Sigmoid colon (tissue), 7 donors: ENCODE results near the gene LAMTOR3. TPM values are rescaled to one million over a fixed set of nuclear protein-coding genes. Genes with fewer than 3 reads are reported as not detected.

Experiments used
- DNase-seq: peaks from one replicate; pipeline ENCODE4 v3.0.0-alpha.2; 2019
- H3K27ac ChIP-seq, 4 donors: fragments of 200-600 bp; sonication (generic); one replicate each; pipeline ENCODE4 v1.5.1; 2016 to 2019; ENCODE audit warnings: mild to moderate bottlenecking in 1 of 4
- H3K27me3 ChIP-seq, 3 donors: fragments of 200-600 bp; sonication (generic); one replicate each; pipeline ENCODE4 v1.5.1; 2019; ENCODE audit warnings: mild to moderate bottlenecking in 1 of 3
- H3K36me3 ChIP-seq, 4 donors: fragments of 200-600 bp; sonication (generic); one replicate each; pipeline ENCODE4 v1.5.1; 2016 to 2019
- H3K4me1 ChIP-seq, 4 donors: fragments of 200-600 bp; sonication (generic); one replicate each; pipeline ENCODE4 v1.5.1; 2017 to 2019
- H3K4me3 ChIP-seq, 4 donors: fragments of 200-600 bp; sonication (generic); one replicate each; pipeline ENCODE4 v1.5.1; 2017 to 2019; ENCODE audit warnings: mild to moderate bottlenecking in 2 of 4, moderate library complexity in 1 of 4
- H3K9me3 ChIP-seq, 4 donors: fragments of 200-600 bp in 3 of 4; sonication (generic) in 3 of 4; one replicate each; pipeline versions ENCODE4 v1.5.1 to v1.6.1; 2013 to 2019
- EP300 ChIP-seq, 4 donors: sonication (generic); formaldehyde crosslinking; IDR thresholded peaks; one replicate each; pipeline ENCODE4 v1.6.1; 2017; ENCODE audit warnings: antibody characterized with exemption in 4 of 4
- POLR2A ChIP-seq, 2 donors: fragments of 450-650 bp; IDR thresholded peaks; one replicate each; pipeline ENCODE4 v1.6.1; 2016; ENCODE audit warnings: antibody characterized with exemption in 2 of 2, mild to moderate bottlenecking in 2 of 2, moderate library complexity in 2 of 2
- POLR2AphosphoS5 ChIP-seq, 4 donors: sonication (generic); formaldehyde crosslinking; IDR thresholded peaks; one replicate each; pipeline ENCODE4 v1.6.1; 2017; ENCODE audit warnings: antibody characterized with exemption in 4 of 4
- WGBS, 2 donors: extraction: QIAGEN DNeasy Blood & Tissue Kit; methylation state at CpG; one replicate each; pipeline ENCODE4 v1.1.7; 2013; 5-methylcytosine and 5-hydroxymethylcytosine counted together
- intact Hi-C: fragments of 100-400 bp; cut with DNase I; formaldehyde crosslinking; loops from one replicate; pipeline ENCODE4 v1.15.1; 2023
- polyA plus RNA-seq, 3 donors: library from polyadenylated mRNA; stranded (reverse); fragments of 200-250 nt; gene quantifications; one replicate each; pipeline ENCODE4 v1.2.3, GENCODE V29; 2013
- total RNA-seq, 4 donors: library from RNA; depleted of rRNA; stranded (reverse); fragments of >200 nt; gene quantifications; one replicate each; pipeline ENCODE4 v1.1.0, GENCODE V29; 2016
- TF ChIP-seq, protein P1 (sequence below), 4 experiments: fragments of 450-650 bp in 3 of 4; fragments of 200-600 bp in 1 of 4; IDR thresholded peaks; one replicate each; pipeline ENCODE4 v1.5.1; 2016 to 2019; ENCODE audit warnings: antibody characterized with exemption in 4 of 4, mild to moderate bottlenecking in 3 of 4, moderate library complexity in 2 of 4
- donor health status: healthy with polysubstance abuse.
- donor health status: Bipolar disorder and iron deficiency.
- donor health status: healthy.

Gene LAMTOR3
- total and polyA plus RNA-seq, 7 donors = 36.6 to 201 (median 74.6) TPM

DNA sequence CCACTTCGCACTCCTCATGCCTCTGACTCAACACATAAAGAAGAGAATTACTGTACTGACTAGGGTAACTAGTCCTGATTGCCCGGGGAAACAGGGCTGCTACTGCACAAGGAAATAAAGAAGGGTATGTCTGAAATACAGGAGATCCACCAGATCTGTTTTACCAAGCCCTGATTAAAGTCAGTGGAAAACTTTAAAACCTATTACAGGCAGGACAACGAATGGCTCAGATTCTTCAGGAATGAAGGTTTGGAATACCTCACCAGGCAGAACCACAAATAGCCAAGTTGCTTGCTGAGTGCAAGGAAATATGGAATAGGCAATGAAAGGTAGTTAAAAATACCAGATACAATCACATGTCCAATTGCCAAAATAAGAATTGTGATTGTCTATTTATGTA lies 17.3 kb downstream of the LAMTOR3 start:
- DNase-seq = no peak
- H3K36me3 ChIP-seq = peaks cover 14 to 46% (median 29%) of the 10 kb centered on the region in 4 donors

DNA sequence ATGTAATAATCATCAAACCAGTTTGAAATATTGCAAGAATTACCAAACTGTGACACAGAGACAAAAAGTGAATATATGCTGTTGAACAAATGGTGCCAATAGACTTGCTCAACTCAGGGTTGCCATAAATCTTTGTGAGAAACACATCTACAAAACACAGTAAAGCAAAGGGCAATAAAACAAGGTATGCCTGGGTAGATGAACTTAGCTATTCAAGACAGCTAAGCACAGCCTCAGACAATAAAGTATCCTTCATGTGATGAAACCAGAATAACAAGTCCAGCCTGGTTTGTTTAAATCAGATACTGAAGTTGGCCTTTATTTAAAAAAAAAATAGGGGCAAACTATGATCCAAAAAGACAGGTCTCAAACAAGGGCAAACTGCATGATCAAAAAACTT lies 19.2 kb downstream of the LAMTOR3 start:
- Histone ChIP-seq H3K27ac (peak overlapping the region in 3 of 4 donors; percentile 60 to 68 (median 60)), H3K27me3 (no peaks in the 10 kb centered on the region), H3K9me3 (no peaks in the 10 kb centered on the region), H3K36me3 (peaks cover 5 to 27% (median 13%) of the 10 kb centered on the region in 4 donors), H3K4me1 (peaks cover 0 to 41% (median 26%) of the 10 kb centered on the region in 4 donors), H3K4me3 (no peak overlapping the region)
- intact Hi-C loops = no loop called here
- TF ChIP-seq POLR2A (IDR thresholded peaks at IDR 0.05) (no peak), EP300 (IDR thresholded peaks at IDR 0.05) (no peak), POLR2AphosphoS5 (IDR thresholded peaks at IDR 0.05) (peak in 3 of 4 donors; percentile 16 to 69 (median 47))
- TF ChIP-seq, protein P1, sequence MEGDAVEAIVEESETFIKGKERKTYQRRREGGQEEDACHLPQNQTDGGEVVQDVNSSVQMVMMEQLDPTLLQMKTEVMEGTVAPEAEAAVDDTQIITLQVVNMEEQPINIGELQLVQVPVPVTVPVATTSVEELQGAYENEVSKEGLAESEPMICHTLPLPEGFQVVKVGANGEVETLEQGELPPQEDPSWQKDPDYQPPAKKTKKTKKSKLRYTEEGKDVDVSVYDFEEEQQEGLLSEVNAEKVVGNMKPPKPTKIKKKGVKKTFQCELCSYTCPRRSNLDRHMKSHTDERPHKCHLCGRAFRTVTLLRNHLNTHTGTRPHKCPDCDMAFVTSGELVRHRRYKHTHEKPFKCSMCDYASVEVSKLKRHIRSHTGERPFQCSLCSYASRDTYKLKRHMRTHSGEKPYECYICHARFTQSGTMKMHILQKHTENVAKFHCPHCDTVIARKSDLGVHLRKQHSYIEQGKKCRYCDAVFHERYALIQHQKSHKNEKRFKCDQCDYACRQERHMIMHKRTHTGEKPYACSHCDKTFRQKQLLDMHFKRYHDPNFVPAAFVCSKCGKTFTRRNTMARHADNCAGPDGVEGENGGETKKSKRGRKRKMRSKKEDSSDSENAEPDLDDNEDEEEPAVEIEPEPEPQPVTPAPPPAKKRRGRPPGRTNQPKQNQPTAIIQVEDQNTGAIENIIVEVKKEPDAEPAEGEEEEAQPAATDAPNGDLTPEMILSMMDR (IDR thresholded peaks at IDR 0.05) = no peak
- no peak for DNase-seq

More for the DNA sequence above, 17.3 kb downstream of the LAMTOR3 start:
- intact Hi-C loops = no loop called here
- no peaks in the 10 kb centered on the region for H3K27me3 ChIP-seq
- H3K4me1 ChIP-seq = peaks cover 0 to 39% (median 26%) of the 10 kb centered on the region in 4 donors
- TF ChIP-seq, protein P1 (IDR thresholded peaks at IDR 0.05) = no peak
- no peak for TF ChIP-seq EP300 (IDR thresholded peaks at IDR 0.05)
- TF ChIP-seq POLR2AphosphoS5 (IDR thresholded peaks at IDR 0.05) = no peak
- TF ChIP-seq POLR2A (IDR thresholded peaks at IDR 0.05) = no peak
- WGBS, 2 donors = 92 to 93% methylated on average over 3 of the region's 3 CpGs
- H3K9me3 ChIP-seq = no peaks in the 10 kb centered on the region
- H3K27ac ChIP-seq = peak overlapping the region; percentile 47 to 72 (median 64)
- H3K4me3 ChIP-seq = no peak overlapping the region

DNA sequence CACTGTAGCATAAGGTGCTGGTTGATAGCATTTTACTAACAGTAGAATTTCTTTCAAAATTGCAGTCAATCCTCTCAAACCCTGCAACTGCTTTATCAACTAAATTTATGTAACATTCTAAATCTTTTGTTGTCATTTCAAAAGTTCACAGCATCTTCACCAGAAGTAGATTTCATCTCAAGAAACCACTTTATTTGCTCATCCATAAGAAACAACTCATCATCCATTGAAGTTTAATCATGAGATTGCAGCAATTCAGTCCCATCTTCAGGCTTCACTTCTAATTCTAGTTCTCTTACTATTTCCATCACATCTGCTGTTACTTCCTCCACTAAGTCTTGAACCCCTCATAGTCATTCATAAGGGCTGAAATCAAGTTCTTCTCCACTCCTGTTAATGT lies 21.7 kb downstream of the LAMTOR3 start:
- DNase-seq = no peak
- intact Hi-C loops = no loop called here
- H3K27ac ChIP-seq = no peak overlapping the region
- H3K9me3 ChIP-seq = no peaks in the 10 kb centered on the region
- H3K4me1 ChIP-seq = peaks cover 0 to 51% (median 39%) of the 10 kb centered on the region in 4 donors
- H3K27me3 ChIP-seq = no peaks in the 10 kb centered on the region
- peaks cover 0 to 2% (median 0%) of the 10 kb centered on the region in 4 donors for H3K36me3 ChIP-seq
- H3K4me3 ChIP-seq = no peak overlapping the region
- TF ChIP-seq POLR2A (IDR thresholded peaks at IDR 0.05) (no peak), EP300 (IDR thresholded peaks at IDR 0.05) (no peak), POLR2AphosphoS5 (IDR thresholded peaks at IDR 0.05) (no peak)
- TF ChIP-seq, protein P1 (IDR thresholded peaks at IDR 0.05) = no peak

DNA sequence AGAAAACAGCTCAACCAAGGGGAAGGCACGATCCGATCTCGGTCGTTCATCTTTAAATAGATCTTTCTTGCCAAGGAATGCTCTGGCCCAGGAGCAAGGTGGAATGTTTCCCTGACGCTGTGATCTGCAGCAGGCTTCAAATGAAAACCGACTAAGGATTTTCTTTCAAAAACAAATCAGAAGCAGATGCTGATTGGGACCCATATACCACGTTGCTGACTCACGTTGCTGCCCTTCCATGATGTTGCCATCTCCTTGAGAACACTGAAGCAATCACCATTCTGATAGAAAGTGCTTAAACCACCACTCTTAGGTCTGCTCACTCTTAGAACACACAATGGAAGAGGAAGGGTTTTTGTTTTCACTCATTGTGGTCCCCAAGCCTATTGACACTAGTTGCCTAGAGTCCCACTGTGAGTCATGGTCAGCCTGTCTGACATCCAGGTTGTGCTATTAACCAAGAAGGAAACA lies 26.1 kb downstream of the LAMTOR3 start:
- no peak for DNase-seq
- Histone ChIP-seq H3K27ac (peak overlapping the region; percentile 63 to 76 (median 68)), H3K9me3 (no peaks in the 10 kb centered on the region), H3K27me3 (no peaks in the 10 kb centered on the region), H3K4me3 (no peak overlapping the region), H3K4me1 (peaks cover 0 to 51% (median 35%) of the 10 kb centered on the region in 4 donors), H3K36me3 (no peaks in the 10 kb centered on the region)
- 82 to 87% methylated on average over 8 of the region's 8 CpGs for WGBS, 2 donors
- intact Hi-C loops = loop anchor here (2.0 to 5.0 kb wide), 3 partner anchors 146 to 301 kb away; no protein-coding TSS in a partner anchor
- TF ChIP-seq POLR2AphosphoS5 (IDR thresholded peaks at IDR 0.05) (peak in 3 of 4 donors; percentile 20 to 55 (median 26)), EP300 (IDR thresholded peaks at IDR 0.05) (no peak)

DNA sequence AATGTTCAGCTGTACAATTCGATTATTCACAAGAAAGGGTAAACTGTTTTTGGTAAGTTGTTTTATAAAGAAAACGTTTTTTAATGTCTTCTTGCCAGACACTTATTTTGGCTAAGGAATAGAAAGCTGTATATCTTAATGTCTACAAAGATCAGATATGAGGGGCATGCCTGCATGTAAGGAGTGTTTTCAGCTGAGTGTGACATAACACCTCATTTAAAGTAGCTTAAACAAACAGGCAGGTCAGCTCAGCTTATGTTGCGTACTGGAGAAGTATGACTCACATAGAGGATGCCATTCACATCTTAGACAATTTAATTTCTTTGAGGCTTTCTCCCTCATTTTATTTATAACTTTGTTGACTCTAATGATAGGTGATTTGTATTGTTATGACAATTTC lies 30.4 kb downstream of the LAMTOR3 start:
- peak overlapping the region; percentile 25 to 51 (median 43) for H3K27ac ChIP-seq
- intact Hi-C loops = no loop called here
- peaks cover 0 to 58% (median 40%) of the 10 kb centered on the region in 4 donors for H3K4me1 ChIP-seq
- no peaks in the 10 kb centered on the region for H3K9me3 ChIP-seq
- TF ChIP-seq POLR2A (IDR thresholded peaks at IDR 0.05) = no peak
- TF ChIP-seq EP300 (IDR thresholded peaks at IDR 0.05) = no peak
- TF ChIP-seq, protein P1 (IDR thresholded peaks at IDR 0.05) = no peak
- TF ChIP-seq POLR2AphosphoS5 (IDR thresholded peaks at IDR 0.05) = no peak
- H3K4me3 ChIP-seq = no peak overlapping the region
- no peaks in the 10 kb centered on the region for H3K36me3 ChIP-seq
- H3K27me3 ChIP-seq = no peaks in the 10 kb centered on the region
- no peak for DNase-seq
- 59 to 73% methylated on average over 3 of the region's 3 CpGs for WGBS, 2 donors
